HepG2 (cell line): Measurements from ENCODE around the gene CAPN15. TPM values are rescaled to one million over a fixed set of nuclear protein-coding genes. Genes with fewer than 3 reads are reported as not detected.

Experiments
- ATAC-seq: fragments of 200-7000 bp; cut with Tn5 transposase; 3 replicates; pipeline ENCODE4 v1.9.1; 2020; ENCODE audit warnings: mild to moderate bottlenecking, moderate library complexity
- BruUV-seq: library from RNA; stranded (reverse); fragments of 400-500 nt; replicated peaks from 2 replicates; lab custom pipeline; 2021; lab: Mats Ljungman, UMichigan
- CTCF ChIA-PET: fragments of 300-600 bp; formaldehyde crosslinking; extraction: SDS; loops from one replicate; lab custom pipeline; 2021; ENCODE audit warnings: low total read pairs, inconsistent platforms, low intra/inter-chr PET ratio; lab: Yijun Ruan, JAX
- POLR2A ChIA-PET: fragments of 350-600 bp; sonication (Branson Sonifier 250); formaldehyde crosslinking; loops from one replicate; lab custom pipeline; 2020; ENCODE audit warnings: antibody characterized with exemption, inconsistent platforms; lab: Yijun Ruan, JAX
- DNase-seq: peaks from one replicate; pipeline ENCODE4 v3.0.0-alpha.2; 2015; ENCODE audit warnings: low spot score
- FAIRE-seq: peaks from 3 replicates; lab custom pipeline; 2011; peaks lifted over from hg19 to GRCh38; lab: Jason Lieb, UNC
- H2AFZ ChIP-seq: one replicate; pipeline ENCODE4 v1.6.1; 2011; ENCODE audit warnings: low read length, inconsistent platforms
- H3K27ac ChIP-seq: fragments of 300-600 bp; 3 replicates; pipeline ENCODE4 v1.8.0; 2011; ENCODE audit warnings: mixed run types, mild to moderate bottlenecking, mixed read lengths, low read length, inconsistent platforms; ENCODE audit not compliant: insufficient read depth; ENCODE audit errors: extremely low read length
- H3K27me3 ChIP-seq, 2 experiments: fragments of 200-600 bp in 1 of 2; 2 replicates in 1 of 2; 3 replicates in 1 of 2; pipeline versions ENCODE4 v1.6.0 to v1.8.0; 2011; ENCODE audit warnings: low read length in 2 of 2, mild to moderate bottlenecking in 2 of 2, moderate library complexity in 2 of 2, inconsistent platforms in 1 of 2; ENCODE audit not compliant: insufficient read depth in 2 of 2, control insufficient read depth in 1 of 2
- H3K36me3 ChIP-seq, 2 experiments: fragments of 200-600 bp in 1 of 2; replicated peaks in 1 of 2; 2 replicates in 1 of 2; 3 replicates in 1 of 2; pipeline versions ENCODE4 v1.5.1 to v1.8.0; 2011; ENCODE audit warnings: low read length in 2 of 2, inconsistent platforms in 1 of 2; ENCODE audit not compliant: insufficient read depth in 2 of 2, control insufficient read depth in 1 of 2
- H3K4me1 ChIP-seq: 2 replicates; pipeline ENCODE4 v1.5.1; 2012; ENCODE audit warnings: low read length, inconsistent platforms; ENCODE audit not compliant: insufficient read depth
- H3K4me2 ChIP-seq: 2 replicates; pipeline ENCODE4 v1.6.0; 2011; ENCODE audit warnings: low read depth, low read length, inconsistent platforms
- H3K4me3 ChIP-seq, 3 experiments: fragments of 200-600 bp in 1 of 3; sonication (generic), shearing (Covaris generic) in 1 of 3; replicated peaks in 1 of 3; 2 replicates each; pipeline ENCODE4 v1.5.1; 2011 to 2016; ENCODE audit warnings: low read length in 3 of 3, inconsistent platforms in 2 of 3, low read depth in 2 of 3, mild to moderate bottlenecking in 2 of 3, control low read depth in 1 of 3, mixed read lengths in 1 of 3; ENCODE audit not compliant: insufficient read depth in 1 of 3
- H3K79me2 ChIP-seq: one replicate; pipeline ENCODE4 v1.6.1; 2011; ENCODE audit warnings: low read length, inconsistent platforms; ENCODE audit not compliant: insufficient read depth
- H3K9ac ChIP-seq: 2 replicates; pipeline ENCODE4 v1.6.0; 2011; ENCODE audit warnings: mild to moderate bottlenecking, low read depth, low read length, inconsistent platforms; ENCODE audit not compliant: insufficient read depth
- H3K9me3 ChIP-seq: 2 replicates; pipeline ENCODE4 v1.5.1; 2012; ENCODE audit warnings: mild to moderate bottlenecking, low read length
- H4K20me1 ChIP-seq: 2 replicates; pipeline ENCODE4 v1.6.0; 2011; ENCODE audit warnings: inconsistent platforms, mild to moderate bottlenecking, low read length, moderate library complexity; ENCODE audit not compliant: insufficient read depth
- FOXJ3 ChIP-seq: sonication (generic); formaldehyde crosslinking; IDR thresholded peaks from 2 replicates; pipeline ENCODE4 v1.4.0; 2020; ENCODE audit warnings: missing genetic modification reagents, mild to moderate bottlenecking, borderline replicate concordance
- JDP2 ChIP-seq: sonication (generic); formaldehyde crosslinking; IDR thresholded peaks from 2 replicates; pipeline ENCODE4 v1.8.1; 2022; ENCODE audit warnings: missing genetic modification reagents, borderline replicate concordance
- JUND ChIP-seq: sonication (generic); formaldehyde crosslinking; IDR thresholded peaks from 2 replicates; pipeline ENCODE4 v1.8.0; 2022; ENCODE audit warnings: mild to moderate bottlenecking, missing genetic modification reagents
- NCOA5 ChIP-seq: sonication (generic); formaldehyde crosslinking; IDR thresholded peaks from 2 replicates; pipeline ENCODE4 v1.4.0; 2020; ENCODE audit warnings: missing genetic modification reagents
- RAD21 ChIP-seq: fragments of 450-650 bp; formaldehyde crosslinking; IDR thresholded peaks from 2 replicates; pipeline ENCODE4 v1.5.0; 2020; ENCODE audit warnings: mild to moderate bottlenecking
- ZBTB1 ChIP-seq: sonication (generic); formaldehyde crosslinking; IDR thresholded peaks from 2 replicates; pipeline ENCODE4 v1.4.0; 2020; ENCODE audit warnings: missing genetic modification reagents, borderline replicate concordance
- ZC3H4 ChIP-seq: sonication (generic); formaldehyde crosslinking; IDR thresholded peaks from 2 replicates; pipeline ENCODE4 v1.4.0; 2020; ENCODE audit warnings: missing genetic modification reagents, borderline replicate concordance
- ZNF335 ChIP-seq: sonication (generic); formaldehyde crosslinking; IDR thresholded peaks from 2 replicates; pipeline ENCODE4 v1.4.0; 2020; ENCODE audit warnings: missing genetic modification reagents
- ZNF33A ChIP-seq: sonication (generic); formaldehyde crosslinking; IDR thresholded peaks from 2 replicates; pipeline ENCODE4 v1.5.1; 2020; ENCODE audit warnings: missing genetic modification reagents, mild to moderate bottlenecking, moderate library complexity, borderline replicate concordance
- ZNF350 ChIP-seq: sonication (generic); formaldehyde crosslinking; IDR thresholded peaks from 2 replicates; pipeline ENCODE4 v1.4.0; 2020; ENCODE audit warnings: mild to moderate bottlenecking, low read depth, missing genetic modification reagents, borderline replicate concordance
- ZNF563 ChIP-seq: sonication (generic); formaldehyde crosslinking; IDR thresholded peaks from 2 replicates; pipeline ENCODE4 v1.8.0; 2022; ENCODE audit warnings: mild to moderate bottlenecking, moderate library complexity, missing genetic modification reagents
- WGBS: methylation state at CpG from one replicate; pipeline ENCODE4 v1.1.6; 2017; ENCODE audit warnings: low lambda C conversion rate; 5-methylcytosine and 5-hydroxymethylcytosine counted together
- in situ Hi-C: cut with HindIII; loops from 2 replicates; pipeline ENCODE4 v1.10.0; 2017; ENCODE audit warnings: low pct_unique_long_range_greater_than_20kb; ENCODE audit not compliant: extremely low pct_ligation_motif_present
- intact Hi-C: fragments of 100-400 bp; cut with micrococcal nuclease; formaldehyde crosslinking; loops from one replicate; pipeline ENCODE4 v1.10.0; 2022; ENCODE audit not compliant: unreplicated experiment
- polyA plus RNA-seq, 8 experiments: library from polyadenylated mRNA; depleted of rRNA in 3 of 8; stranded (reverse) in 7 of 8; unstranded in 1 of 8; fragments of >200 nt; fragmentation: Illumina TruSeq in 4 of 8; extraction: Trizol in 4 of 8; gene quantifications; 2 replicates each; pipeline versions ENCODE4 v1.2.1 to v1.2.3, GENCODE V29; 2011 to 2016; ENCODE audit warnings: low read depth in 4 of 8, missing spikeins in 1 of 8, mixed read lengths in 1 of 8; ENCODE audit not compliant: insufficient read depth in 1 of 8
- total RNA-seq, 5 experiments: library from RNA; depleted of rRNA; stranded (reverse); fragments of >200 nt; fragmentation: Illumina TruSeq; extraction: Trizol; gene quantifications; 2 replicates each; pipeline ENCODE4 v1.2.3, GENCODE V29; 2016; ENCODE audit warnings: low read depth in 1 of 5
- TF ChIP-seq, protein P1 (sequence below): sonication (generic); formaldehyde crosslinking; IDR thresholded peaks from 2 replicates; pipeline ENCODE4 v1.4.0; 2020; ENCODE audit warnings: missing genetic modification reagents
- TF ChIP-seq, protein P2 (sequence below): sonication (generic); formaldehyde crosslinking; IDR thresholded peaks from 2 replicates; pipeline ENCODE4 v1.4.0; 2020; ENCODE audit warnings: mild to moderate bottlenecking, low read depth, missing genetic modification reagents
- TF ChIP-seq, protein P3 (sequence below): sonication (generic); formaldehyde crosslinking; IDR thresholded peaks from 2 replicates; pipeline ENCODE4 v1.5.1; 2020; ENCODE audit warnings: mild to moderate bottlenecking, missing genetic modification reagents
- TF ChIP-seq, protein P4 (sequence below): sonication (generic); formaldehyde crosslinking; IDR thresholded peaks from 2 replicates; pipeline ENCODE4 v1.5.0; 2020; ENCODE audit warnings: missing genetic modification reagents

Gene CAPN15
- total and polyA plus RNA-seq, 2 of the 13 experiments (the other 11 are each of a cell fraction or from before 2014, with no cell fraction given): 14.9 to 24.5 TPM

DNA sequence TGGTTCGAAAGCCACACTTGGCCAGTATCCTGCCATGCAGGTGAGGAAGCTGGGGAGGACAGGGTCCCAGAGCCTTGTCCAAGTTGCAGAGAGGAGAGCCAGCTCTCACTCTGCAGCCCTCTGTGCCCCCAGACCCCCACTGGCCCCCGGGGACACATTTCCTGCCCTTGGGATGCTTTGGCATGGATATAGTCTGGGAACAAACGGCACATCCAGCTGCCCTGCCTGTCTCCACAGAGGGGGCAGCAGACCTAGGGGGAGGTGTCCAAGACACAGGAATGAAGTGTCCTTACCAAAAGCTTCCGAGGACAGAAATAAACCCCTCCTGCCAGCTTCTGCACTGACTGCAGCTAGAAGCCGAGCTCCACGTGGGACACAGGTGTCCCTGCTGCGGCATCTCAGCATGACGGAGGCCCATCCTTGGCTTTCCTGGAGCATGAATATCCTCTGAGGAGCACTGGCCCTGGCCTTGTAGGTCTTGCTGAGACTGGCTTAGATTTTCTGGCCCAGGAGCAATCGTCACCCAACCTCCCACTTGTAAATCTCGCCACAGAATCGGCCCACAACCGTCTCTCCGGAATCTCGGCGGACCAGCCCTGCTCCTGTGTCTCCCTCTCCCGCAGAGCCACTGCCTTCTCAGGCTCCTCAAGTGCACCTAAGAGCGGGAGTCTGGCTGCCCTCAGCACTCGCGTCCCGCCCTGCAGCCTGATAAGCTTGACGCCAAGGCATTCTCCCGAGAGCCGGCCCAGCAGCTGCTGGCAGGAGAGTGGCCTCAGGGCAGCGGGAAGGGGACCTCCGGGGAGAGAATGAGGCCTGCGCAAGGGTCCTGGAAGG is 1.1 kb upstream of the CAPN15 start:
- Histone ChIP-seq H4K20me1 (peaks cover 13% of the 10 kb centered on the region; the same call in 1 of the 2 replicates), H2AFZ (no peak overlapping the region), H3K9ac (peak overlapping the region; percentile 98), H3K27ac (peak overlapping the region; percentile 72), H3K36me3 (peaks cover 2 to 5% of the 10 kb centered on the region in 2 experiments; a peak in 2 of 5 replicates), H3K9me3 (no peaks in the 10 kb centered on the region), H3K4me2 (peak overlapping the region; percentile 99), H3K4me1 (peaks cover 48% of the 10 kb centered on the region), H3K4me3 (peak overlapping the region; percentile 92 to 96 (median 96)), H3K27me3 (no peaks in the 10 kb centered on the region; a peak in 1 of 5 replicates), H3K79me2 (peaks cover 50% of the 10 kb centered on the region)
- WGBS: 2% methylated on average over 19 of the region's 26 CpGs
- DNase-seq (no peak), ATAC-seq (peak; percentile 16), FAIRE-seq (no peak)
- ChIA-PET POLR2A (interaction anchor here (0.7 to 2.7 kb wide), 9 partner anchors 8 to 147 kb away, joined by 3 to 35 read pairs (median 6); partner anchors contain the start of gene PIGQ), CTCF (no interaction called here)
- intact Hi-C loops (no loop called here), in situ Hi-C loops (no loop called here)
- BruUV-seq: TSS peak; percentile 71
- TF ChIP-seq JUND (CRISPR knock-in tag) (no peak), ZC3H4 (CRISPR knock-in tag) (no peak), ZNF350 (0 out of 2 replicates have a peak, but pooled peaks have one; percentile 15), FOXJ3 (CRISPR knock-in tag) (no peak), ZNF563 (CRISPR knock-in tag) (0 out of 2 replicates have a peak, but pooled peaks have one; percentile 32), RAD21 (CRISPR knock-in tag) (no peak), NCOA5 (CRISPR knock-in tag) (no peak), ZNF33A (CRISPR knock-in tag) (no peak), ZNF335 (CRISPR knock-in tag) (no peak), JDP2 (CRISPR knock-in tag) (no peak), ZBTB1 (no peak)
- TF ChIP-seq, protein P1, sequence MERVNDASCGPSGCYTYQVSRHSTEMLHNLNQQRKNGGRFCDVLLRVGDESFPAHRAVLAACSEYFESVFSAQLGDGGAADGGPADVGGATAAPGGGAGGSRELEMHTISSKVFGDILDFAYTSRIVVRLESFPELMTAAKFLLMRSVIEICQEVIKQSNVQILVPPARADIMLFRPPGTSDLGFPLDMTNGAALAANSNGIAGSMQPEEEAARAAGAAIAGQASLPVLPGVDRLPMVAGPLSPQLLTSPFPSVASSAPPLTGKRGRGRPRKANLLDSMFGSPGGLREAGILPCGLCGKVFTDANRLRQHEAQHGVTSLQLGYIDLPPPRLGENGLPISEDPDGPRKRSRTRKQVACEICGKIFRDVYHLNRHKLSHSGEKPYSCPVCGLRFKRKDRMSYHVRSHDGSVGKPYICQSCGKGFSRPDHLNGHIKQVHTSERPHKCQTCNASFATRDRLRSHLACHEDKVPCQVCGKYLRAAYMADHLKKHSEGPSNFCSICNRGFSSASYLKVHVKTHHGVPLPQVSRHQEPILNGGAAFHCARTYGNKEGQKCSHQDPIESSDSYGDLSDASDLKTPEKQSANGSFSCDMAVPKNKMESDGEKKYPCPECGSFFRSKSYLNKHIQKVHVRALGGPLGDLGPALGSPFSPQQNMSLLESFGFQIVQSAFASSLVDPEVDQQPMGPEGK (CRISPR knock-in tag): peak; percentile 38; the same call in 1 of the 2 replicates
- TF ChIP-seq, protein P2, sequence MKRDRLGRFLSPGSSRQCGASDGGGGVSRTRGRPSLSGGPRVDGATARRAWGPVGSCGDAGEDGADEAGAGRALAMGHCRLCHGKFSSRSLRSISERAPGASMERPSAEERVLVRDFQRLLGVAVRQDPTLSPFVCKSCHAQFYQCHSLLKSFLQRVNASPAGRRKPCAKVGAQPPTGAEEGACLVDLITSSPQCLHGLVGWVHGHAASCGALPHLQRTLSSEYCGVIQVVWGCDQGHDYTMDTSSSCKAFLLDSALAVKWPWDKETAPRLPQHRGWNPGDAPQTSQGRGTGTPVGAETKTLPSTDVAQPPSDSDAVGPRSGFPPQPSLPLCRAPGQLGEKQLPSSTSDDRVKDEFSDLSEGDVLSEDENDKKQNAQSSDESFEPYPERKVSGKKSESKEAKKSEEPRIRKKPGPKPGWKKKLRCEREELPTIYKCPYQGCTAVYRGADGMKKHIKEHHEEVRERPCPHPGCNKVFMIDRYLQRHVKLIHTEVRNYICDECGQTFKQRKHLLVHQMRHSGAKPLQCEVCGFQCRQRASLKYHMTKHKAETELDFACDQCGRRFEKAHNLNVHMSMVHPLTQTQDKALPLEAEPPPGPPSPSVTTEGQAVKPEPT (CRISPR knock-in tag): no peak
- TF ChIP-seq, protein P3, sequence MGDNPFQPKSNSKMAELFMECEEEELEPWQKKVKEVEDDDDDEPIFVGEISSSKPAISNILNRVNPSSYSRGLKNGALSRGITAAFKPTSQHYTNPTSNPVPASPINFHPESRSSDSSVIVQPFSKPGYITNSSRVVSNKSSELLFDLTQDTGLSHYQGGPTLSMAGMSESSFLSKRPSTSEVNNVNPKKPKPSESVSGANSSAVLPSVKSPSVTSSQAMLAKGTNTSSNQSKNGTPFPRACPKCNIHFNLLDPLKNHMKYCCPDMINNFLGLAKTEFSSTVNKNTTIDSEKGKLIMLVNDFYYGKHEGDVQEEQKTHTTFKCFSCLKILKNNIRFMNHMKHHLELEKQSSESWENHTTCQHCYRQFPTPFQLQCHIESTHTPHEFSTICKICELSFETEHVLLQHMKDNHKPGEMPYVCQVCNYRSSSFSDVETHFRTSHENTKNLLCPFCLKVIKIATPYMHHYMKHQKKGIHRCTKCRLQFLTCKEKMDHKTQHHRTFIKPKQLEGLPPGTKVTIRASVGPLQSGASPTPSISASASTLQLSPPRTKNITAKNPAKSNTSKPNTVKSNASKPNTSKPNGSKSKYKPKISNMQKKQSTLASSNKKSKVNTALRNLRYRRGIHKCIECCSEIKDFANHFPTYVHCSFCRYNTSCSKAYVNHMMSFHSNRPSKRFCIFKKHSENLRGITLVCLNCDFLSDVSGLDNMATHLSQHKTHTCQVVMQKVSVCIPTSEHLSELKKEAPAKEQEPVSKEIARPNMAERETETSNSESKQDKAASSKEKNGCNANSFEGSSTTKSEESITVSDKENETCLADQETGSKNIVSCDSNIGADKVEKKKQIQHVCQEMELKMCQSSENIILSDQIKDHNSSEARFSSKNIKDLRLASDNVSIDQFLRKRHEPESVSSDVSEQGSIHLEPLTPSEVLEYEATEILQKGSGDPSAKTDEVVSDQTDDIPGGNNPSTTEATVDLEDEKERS: no peak
- TF ChIP-seq, protein P4, sequence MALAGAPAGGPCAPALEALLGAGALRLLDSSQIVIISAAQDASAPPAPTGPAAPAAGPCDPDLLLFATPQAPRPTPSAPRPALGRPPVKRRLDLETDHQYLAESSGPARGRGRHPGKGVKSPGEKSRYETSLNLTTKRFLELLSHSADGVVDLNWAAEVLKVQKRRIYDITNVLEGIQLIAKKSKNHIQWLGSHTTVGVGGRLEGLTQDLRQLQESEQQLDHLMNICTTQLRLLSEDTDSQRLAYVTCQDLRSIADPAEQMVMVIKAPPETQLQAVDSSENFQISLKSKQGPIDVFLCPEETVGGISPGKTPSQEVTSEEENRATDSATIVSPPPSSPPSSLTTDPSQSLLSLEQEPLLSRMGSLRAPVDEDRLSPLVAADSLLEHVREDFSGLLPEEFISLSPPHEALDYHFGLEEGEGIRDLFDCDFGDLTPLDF (CRISPR knock-in tag): no peak
